ENCODE results near the gene MRPL19. TPM values are rescaled to one million over a fixed set of nuclear protein-coding genes. Genes with fewer than 3 reads are reported as not detected.

MRPL19 gene
- total RNA-seq, 1 experiment from 2014 or later = 50.2 TPM

- Histone ChIP-seq H3K27ac (ENCODE audit: low read length) (no peak overlapping the region), H3K9me3 (ENCODE audit: control insufficient read depth, insufficient read depth, low read depth, low read length) (no peaks in the 10 kb centered on the region), H3K4me3 (ENCODE audit: low read depth in 2 of 2, low read length in 2 of 2) (no peak overlapping the region), H3K27me3 (ENCODE audit: control insufficient read depth, insufficient read depth, low read length) (peaks cover 5% of the 10 kb centered on the region; the same call in 1 of the 2 replicates), H3K36me3 (ENCODE audit: control insufficient read depth, insufficient read depth, low read length) (no peaks in the 10 kb centered on the region), H3K4me1 (ENCODE audit: control insufficient read depth, insufficient read depth, low read length) (no peaks in the 10 kb centered on the region)
- intact Hi-C loops (cut with micrococcal nuclease; ENCODE audit: unreplicated experiment) = no loop called here
- DNase-seq (ENCODE audit: low read depth, low spot score) (no peak), ATAC-seq (no peak)
- in situ Hi-C loops (cut with HindIII; ENCODE audit: low pct_unique_long_range_greater_than_20kb, low sequenced_read_pairs) = no loop called here
- TF ChIP-seq SIN3A (IDR thresholded peaks at IDR 0.05; ENCODE audit: borderline replicate concordance, insufficient read depth, low read depth, low read length) (no peak), REST (IDR thresholded peaks at IDR 0.05; ENCODE audit: insufficient read depth in 1 of 2, low read depth in 2 of 2, low read length in 1 of 2) (no peak), TCF7L2 (IDR thresholded peaks at IDR 0.05; ENCODE audit: low read depth, low read length) (no peak), POLR2AphosphoS5 (IDR thresholded peaks at IDR 0.05; ENCODE audit: low read depth, low read length) (no peak), CTCF (IDR thresholded peaks at IDR 0.05) (no peak)
- POLR2A ChIA-PET = no interaction called here
- BruUV-seq (replicated peaks) = no TSS peak
- CTCF ChIA-PET = no interaction called here
Measured at GRCh38 chr2:75634945-75635344, 11.6 kb upstream of the MRPL19 start.

DNA sequence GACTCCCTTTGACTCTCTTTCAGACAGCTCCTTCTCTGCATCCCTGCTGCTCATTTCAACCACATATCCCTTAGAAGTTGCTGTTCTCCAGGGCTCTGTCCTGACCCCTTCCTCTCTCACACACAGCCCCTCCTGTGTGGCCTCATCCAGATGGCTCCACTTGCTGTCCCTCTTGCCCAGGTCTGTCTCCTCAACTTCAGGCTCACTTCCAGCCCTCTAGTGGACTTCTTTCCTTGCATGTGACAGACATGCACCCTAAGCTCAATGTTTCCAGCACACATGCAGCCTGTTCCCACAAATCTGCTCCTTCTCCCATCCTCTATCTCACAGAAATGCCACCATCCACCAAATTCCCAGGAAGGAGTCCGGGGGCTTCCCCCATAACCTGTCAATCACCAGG, 9.0 kb upstream of the MRPL19 start:
- Histone ChIP-seq H3K4me1 (ENCODE audit: control insufficient read depth, insufficient read depth, low read length) (no peaks in the 10 kb centered on the region), H3K36me3 (ENCODE audit: control insufficient read depth, insufficient read depth, low read length) (no peaks in the 10 kb centered on the region), H3K27ac (ENCODE audit: low read length) (no peak overlapping the region), H3K27me3 (ENCODE audit: control insufficient read depth, insufficient read depth, low read length) (peaks cover 5% of the 10 kb centered on the region; the same call in 1 of the 2 replicates), H3K9me3 (ENCODE audit: control insufficient read depth, insufficient read depth, low read depth, low read length) (no peaks in the 10 kb centered on the region), H3K4me3 (ENCODE audit: low read depth in 2 of 2, low read length in 2 of 2) (no peak overlapping the region)
- TF ChIP-seq REST (IDR thresholded peaks at IDR 0.05; ENCODE audit: insufficient read depth in 1 of 2, low read depth in 2 of 2, low read length in 1 of 2) (no peak), POLR2AphosphoS5 (IDR thresholded peaks at IDR 0.05; ENCODE audit: low read depth, low read length) (no peak), SIN3A (IDR thresholded peaks at IDR 0.05; ENCODE audit: borderline replicate concordance, insufficient read depth, low read depth, low read length) (no peak), CTCF (IDR thresholded peaks at IDR 0.05) (no peak), TCF7L2 (IDR thresholded peaks at IDR 0.05; ENCODE audit: low read depth, low read length) (no peak)
- ChIA-PET CTCF (no interaction called here), POLR2A (no interaction called here)
- in situ Hi-C loops (cut with HindIII; ENCODE audit: low pct_unique_long_range_greater_than_20kb, low sequenced_read_pairs) (no loop called here), intact Hi-C loops (cut with micrococcal nuclease; ENCODE audit: unreplicated experiment) (no loop called here)
- no peak for ATAC-seq
- no TSS peak for BruUV-seq (replicated peaks)
- DNase-seq (ENCODE audit: low read depth, low spot score) = no peak
